ENCODE results near the gene BRICD5.
A peak's percentile ranks its signal among the peaks of the same experiment; 100 is the strongest.

BRICD5 gene

DNA sequence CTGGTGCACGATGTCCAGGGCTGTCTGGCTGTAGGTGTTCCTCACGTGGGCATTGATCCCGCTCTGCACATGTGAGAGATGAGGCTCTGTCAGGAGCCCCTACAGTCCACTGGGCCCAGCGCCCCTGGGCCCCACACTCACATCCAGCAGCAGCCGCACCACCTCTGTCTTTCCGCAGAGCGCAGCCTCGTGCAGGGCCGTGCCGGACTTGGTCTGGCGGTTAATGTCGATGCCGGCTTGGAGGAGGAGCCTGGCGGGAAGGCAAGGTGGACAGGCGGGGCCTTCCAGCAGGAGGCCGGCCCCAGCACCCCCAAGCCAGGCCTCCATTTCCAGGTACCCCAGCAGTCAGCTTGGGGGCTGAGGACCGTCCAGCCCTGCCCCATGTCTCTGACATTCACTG, 23.5 kb downstream of the BRICD5 start:
- Histone ChIP-seq H3K23ac (ENCODE audit: low read depth, low read length, poor library complexity) (peak overlapping the region; percentile 43), H3K4ac (ENCODE audit: low read length) (no peak overlapping the region), H2BK120ac (ENCODE audit: low read depth, low read length) (no peak overlapping the region), H3K9ac (ENCODE audit: low read depth, low read length, poor library complexity) (no peak overlapping the region), H3K79me1 (ENCODE audit: low read depth, low read length) (no peaks in the 10 kb centered on the region), H3K4me3 (ENCODE audit: low read length in 2 of 2) (no peak overlapping the region), H2BK12ac (ENCODE audit: low read length) (no peak overlapping the region), H4K8ac (ENCODE audit: low read depth, low read length) (no peak overlapping the region), H3K18ac (ENCODE audit: low read length) (no peak overlapping the region), H3K27me3 (ENCODE audit: control insufficient read depth in 3 of 3, insufficient read depth in 3 of 3, low read depth in 1 of 3, low read length in 3 of 3) (no peaks in the 10 kb centered on the region), H3K9me3 (replicated peaks in 1 of 2; ENCODE audit: control insufficient read depth in 2 of 2, insufficient read depth in 1 of 2, low read depth in 1 of 2, low read length in 2 of 2) (no peaks in the 10 kb centered on the region), H3K14ac (ENCODE audit: low read length) (no peak overlapping the region), H2AK5ac (ENCODE audit: low read depth, low read length) (no peak overlapping the region), H3K4me1 (ENCODE audit: control insufficient read depth in 2 of 2, insufficient read depth in 1 of 2, low read depth in 1 of 2, low read length in 2 of 2) (peaks cover 0 to 6% of the 10 kb centered on the region in 2 donors), H3K27ac (replicated peaks; ENCODE audit: low read length) (no peak overlapping the region), H3K4me2 (ENCODE audit: insufficient read depth, low read length, poor library complexity, severe bottlenecking) (no peak overlapping the region), H3K36me3 (replicated peaks in 1 of 2; ENCODE audit: control insufficient read depth in 2 of 2, insufficient read depth in 2 of 2, low read length in 2 of 2) (peaks cover 3 to 13% of the 10 kb centered on the region in 2 donors), H2BK15ac (ENCODE audit: low read length) (no peak overlapping the region), H2AFZ (ENCODE audit: low read length) (no peak overlapping the region), H4K91ac (ENCODE audit: low read depth, low read length, poor library complexity) (no peak overlapping the region), H2BK5ac (ENCODE audit: low read length) (no peak overlapping the region)
- no peak for DNase-seq (ENCODE audit: low spot score)
- WGBS, 2 donors (ENCODE audit: extremely low coverage in 2 of 2, insufficient read length in 2 of 2, insufficient replicate concordance in 1 of 2), result no CpG with 5 or more reads among the region's 17 CpGs

DNA sequence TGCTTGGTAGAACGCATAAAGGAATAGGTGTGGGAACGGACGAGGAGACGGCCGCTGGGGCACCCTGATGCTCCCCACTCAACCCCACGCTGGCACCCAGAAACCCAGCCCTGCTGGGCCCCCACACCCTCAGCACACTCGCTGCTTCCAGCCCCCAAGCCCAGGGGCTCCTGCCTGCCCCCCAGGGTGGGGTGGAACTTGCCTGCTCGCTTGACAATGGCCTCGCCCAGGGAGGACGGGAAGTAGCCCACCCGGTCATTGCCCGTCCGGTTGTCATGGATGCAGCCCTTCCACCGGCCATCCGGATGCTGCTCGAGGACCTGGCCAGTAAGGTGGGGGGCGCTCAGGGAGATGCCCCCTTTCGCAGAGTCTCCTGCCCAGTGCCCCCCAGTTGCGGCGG, 24.2 kb downstream of the BRICD5 start:
- no peak overlapping the region for H3K4me3 ChIP-seq (ENCODE audit: low read length in 2 of 2)
- H2BK12ac ChIP-seq (ENCODE audit: low read length), result no peak overlapping the region
- H3K18ac ChIP-seq (ENCODE audit: low read length), result no peak overlapping the region
- no peak overlapping the region for H3K4ac ChIP-seq (ENCODE audit: low read length)
- H2BK120ac ChIP-seq (ENCODE audit: low read depth, low read length), result no peak overlapping the region
- H4K91ac ChIP-seq (ENCODE audit: low read depth, low read length, poor library complexity), result no peak overlapping the region
- no peak overlapping the region for H2BK15ac ChIP-seq (ENCODE audit: low read length)
- H3K36me3 ChIP-seq (replicated peaks in 1 of 2; ENCODE audit: control insufficient read depth in 2 of 2, insufficient read depth in 2 of 2, low read length in 2 of 2), result peaks cover 3 to 18% of the 10 kb centered on the region in 2 donors
- H3K79me1 ChIP-seq (ENCODE audit: low read depth, low read length), result no peaks in the 10 kb centered on the region
- H3K14ac ChIP-seq (ENCODE audit: low read length), result no peak overlapping the region
- H2AFZ ChIP-seq (ENCODE audit: low read length), result no peak overlapping the region
- H3K27ac ChIP-seq (replicated peaks; ENCODE audit: low read length), result no peak overlapping the region
- no CpG with 5 or more reads among the region's 20 CpGs for WGBS, 2 donors (ENCODE audit: extremely low coverage in 2 of 2, insufficient read length in 2 of 2, insufficient replicate concordance in 1 of 2)
- peak overlapping the region; percentile 31 for H3K23ac ChIP-seq (ENCODE audit: low read depth, low read length, poor library complexity)
- H3K4me2 ChIP-seq (ENCODE audit: insufficient read depth, low read length, poor library complexity, severe bottlenecking), result no peak overlapping the region
- H3K9ac ChIP-seq (ENCODE audit: low read depth, low read length, poor library complexity), result no peak overlapping the region
- no peak overlapping the region for H2BK5ac ChIP-seq (ENCODE audit: low read length)
- no peaks in the 10 kb centered on the region for H3K27me3 ChIP-seq (ENCODE audit: control insufficient read depth in 3 of 3, insufficient read depth in 3 of 3, low read depth in 1 of 3, low read length in 3 of 3)
- peaks cover 3 to 6% of the 10 kb centered on the region in 2 donors for H3K4me1 ChIP-seq (ENCODE audit: control insufficient read depth in 2 of 2, insufficient read depth in 1 of 2, low read depth in 1 of 2, low read length in 2 of 2)
- H4K8ac ChIP-seq (ENCODE audit: low read depth, low read length), result no peak overlapping the region
- no peak for DNase-seq (ENCODE audit: low spot score)
- no peak overlapping the region for H2AK5ac ChIP-seq (ENCODE audit: low read depth, low read length)
- no peaks in the 10 kb centered on the region for H3K9me3 ChIP-seq (replicated peaks in 1 of 2; ENCODE audit: control insufficient read depth in 2 of 2, insufficient read depth in 1 of 2, low read depth in 1 of 2, low read length in 2 of 2)

DNA sequence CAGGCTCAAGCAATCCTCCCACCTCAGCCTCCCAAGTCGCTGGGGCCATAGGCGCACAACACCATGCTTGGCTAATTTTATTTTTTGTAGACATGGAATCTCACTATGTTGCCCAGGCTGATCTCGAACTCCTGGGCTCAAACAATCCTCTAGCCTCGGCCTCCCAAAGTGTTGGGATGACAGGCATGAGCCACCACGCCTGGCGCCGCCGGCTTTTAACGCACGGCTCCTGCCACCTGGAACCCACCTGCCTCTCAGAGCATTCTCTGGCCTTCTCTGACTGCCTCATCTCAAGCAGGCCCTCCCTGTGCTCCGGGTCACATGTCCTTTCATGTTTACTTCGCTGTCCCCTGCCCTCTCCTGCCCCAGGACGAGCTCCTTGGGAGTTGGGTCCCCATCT, 24.6 kb downstream of the BRICD5 start:
- Histone ChIP-seq H2AFZ (ENCODE audit: low read length) (no peak overlapping the region), H2AK5ac (ENCODE audit: low read depth, low read length) (no peak overlapping the region), H3K4ac (ENCODE audit: low read length) (no peak overlapping the region), H3K18ac (ENCODE audit: low read length) (no peak overlapping the region), H3K79me1 (ENCODE audit: low read depth, low read length) (no peaks in the 10 kb centered on the region), H3K4me2 (ENCODE audit: insufficient read depth, low read length, poor library complexity, severe bottlenecking) (no peak overlapping the region), H2BK12ac (ENCODE audit: low read length) (no peak overlapping the region), H3K4me1 (ENCODE audit: control insufficient read depth in 2 of 2, insufficient read depth in 1 of 2, low read depth in 1 of 2, low read length in 2 of 2) (peaks cover 3 to 6% of the 10 kb centered on the region in 2 donors), H2BK5ac (ENCODE audit: low read length) (no peak overlapping the region), H3K23ac (ENCODE audit: low read depth, low read length, poor library complexity) (peak overlapping the region; percentile 31), H3K27ac (replicated peaks; ENCODE audit: low read length) (no peak overlapping the region), H4K8ac (ENCODE audit: low read depth, low read length) (no peak overlapping the region), H3K4me3 (ENCODE audit: low read length in 2 of 2) (no peak overlapping the region), H3K27me3 (ENCODE audit: control insufficient read depth in 3 of 3, insufficient read depth in 3 of 3, low read depth in 1 of 3, low read length in 3 of 3) (no peaks in the 10 kb centered on the region), H2BK15ac (ENCODE audit: low read length) (no peak overlapping the region), H3K36me3 (replicated peaks in 1 of 2; ENCODE audit: control insufficient read depth in 2 of 2, insufficient read depth in 2 of 2, low read length in 2 of 2) (peaks cover 3 to 18% of the 10 kb centered on the region in 2 donors), H3K9ac (ENCODE audit: low read depth, low read length, poor library complexity) (no peak overlapping the region), H4K91ac (ENCODE audit: low read depth, low read length, poor library complexity) (no peak overlapping the region), H3K9me3 (replicated peaks in 1 of 2; ENCODE audit: control insufficient read depth in 2 of 2, insufficient read depth in 1 of 2, low read depth in 1 of 2, low read length in 2 of 2) (no peaks in the 10 kb centered on the region), H3K14ac (ENCODE audit: low read length) (no peak overlapping the region), H2BK120ac (ENCODE audit: low read depth, low read length) (no peak overlapping the region)
- WGBS, 2 donors (ENCODE audit: extremely low coverage in 2 of 2, insufficient read length in 2 of 2, insufficient replicate concordance in 1 of 2), result no CpG with 5 or more reads among the region's 13 CpGs
- no peak for DNase-seq (ENCODE audit: low spot score)

DNA sequence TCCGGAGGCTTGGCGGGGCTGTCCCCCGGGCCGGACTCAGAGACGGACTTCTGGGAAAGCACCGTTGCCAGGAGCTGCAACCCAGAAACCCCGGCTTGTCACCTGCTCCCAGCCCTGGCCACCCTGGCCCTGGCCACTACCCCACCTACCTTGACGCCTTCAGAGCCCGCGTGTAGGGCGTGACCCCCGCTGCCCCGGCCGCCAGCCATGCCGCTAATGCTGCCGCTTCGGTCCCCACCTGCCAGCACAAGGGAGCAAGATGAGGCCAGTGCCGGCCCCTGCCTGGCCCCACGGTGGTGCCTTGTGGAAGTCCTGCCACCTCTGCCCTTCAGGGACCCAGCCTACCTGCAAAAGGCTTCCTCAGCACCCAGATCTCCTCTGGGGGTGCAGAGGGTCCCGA, 25.7 kb downstream of the BRICD5 start:
- Histone ChIP-seq H3K18ac (ENCODE audit: low read length) (no peak overlapping the region), H2AFZ (ENCODE audit: low read length) (no peak overlapping the region), H3K4me3 (ENCODE audit: low read length in 2 of 2) (no peak overlapping the region), H3K9me3 (replicated peaks in 1 of 2; ENCODE audit: control insufficient read depth in 2 of 2, insufficient read depth in 1 of 2, low read depth in 1 of 2, low read length in 2 of 2) (no peaks in the 10 kb centered on the region), H3K23ac (ENCODE audit: low read depth, low read length, poor library complexity) (peak overlapping the region; percentile 89), H2BK12ac (ENCODE audit: low read length) (no peak overlapping the region), H3K4me1 (ENCODE audit: control insufficient read depth in 2 of 2, insufficient read depth in 1 of 2, low read depth in 1 of 2, low read length in 2 of 2) (peaks cover 1 to 3% of the 10 kb centered on the region in 2 donors), H2BK15ac (ENCODE audit: low read length) (no peak overlapping the region), H3K27ac (replicated peaks; ENCODE audit: low read length) (no peak overlapping the region), H3K36me3 (replicated peaks in 1 of 2; ENCODE audit: control insufficient read depth in 2 of 2, insufficient read depth in 2 of 2, low read length in 2 of 2) (peaks cover 3 to 18% of the 10 kb centered on the region in 2 donors), H2BK120ac (ENCODE audit: low read depth, low read length) (no peak overlapping the region), H3K27me3 (ENCODE audit: control insufficient read depth in 3 of 3, insufficient read depth in 3 of 3, low read depth in 1 of 3, low read length in 3 of 3) (no peaks in the 10 kb centered on the region), H3K9ac (ENCODE audit: low read depth, low read length, poor library complexity) (peak overlapping the region; percentile 30), H4K91ac (ENCODE audit: low read depth, low read length, poor library complexity) (no peak overlapping the region), H3K79me1 (ENCODE audit: low read depth, low read length) (peaks cover 2% of the 10 kb centered on the region), H3K14ac (ENCODE audit: low read length) (no peak overlapping the region), H2BK5ac (ENCODE audit: low read length) (no peak overlapping the region), H4K8ac (ENCODE audit: low read depth, low read length) (no peak overlapping the region), H2AK5ac (ENCODE audit: low read depth, low read length) (no peak overlapping the region), H3K4me2 (ENCODE audit: insufficient read depth, low read length, poor library complexity, severe bottlenecking) (no peak overlapping the region), H3K4ac (ENCODE audit: low read length) (no peak overlapping the region)
- WGBS, 2 donors (ENCODE audit: extremely low coverage in 2 of 2, insufficient read length in 2 of 2, insufficient replicate concordance in 1 of 2), result no CpG with 5 or more reads among the region's 20 CpGs
- DNase-seq (ENCODE audit: low spot score), result no peak
